GM18858 (cell line): ENCODE measurements around the gene SYT6.
"Not testable (repeated sequence)": the region's sequence is repeated elsewhere in the genome, so short reads cannot be mapped to it uniquely, and the experiment has no call there.

Source experiments
- ATAC-seq: cut with Tn5 transposase; IDR thresholded peaks from one replicate; pipeline ENCODE4 v1.9.1; 2021; ENCODE audit not compliant: unreplicated experiment

SYT6 gene

DNA sequence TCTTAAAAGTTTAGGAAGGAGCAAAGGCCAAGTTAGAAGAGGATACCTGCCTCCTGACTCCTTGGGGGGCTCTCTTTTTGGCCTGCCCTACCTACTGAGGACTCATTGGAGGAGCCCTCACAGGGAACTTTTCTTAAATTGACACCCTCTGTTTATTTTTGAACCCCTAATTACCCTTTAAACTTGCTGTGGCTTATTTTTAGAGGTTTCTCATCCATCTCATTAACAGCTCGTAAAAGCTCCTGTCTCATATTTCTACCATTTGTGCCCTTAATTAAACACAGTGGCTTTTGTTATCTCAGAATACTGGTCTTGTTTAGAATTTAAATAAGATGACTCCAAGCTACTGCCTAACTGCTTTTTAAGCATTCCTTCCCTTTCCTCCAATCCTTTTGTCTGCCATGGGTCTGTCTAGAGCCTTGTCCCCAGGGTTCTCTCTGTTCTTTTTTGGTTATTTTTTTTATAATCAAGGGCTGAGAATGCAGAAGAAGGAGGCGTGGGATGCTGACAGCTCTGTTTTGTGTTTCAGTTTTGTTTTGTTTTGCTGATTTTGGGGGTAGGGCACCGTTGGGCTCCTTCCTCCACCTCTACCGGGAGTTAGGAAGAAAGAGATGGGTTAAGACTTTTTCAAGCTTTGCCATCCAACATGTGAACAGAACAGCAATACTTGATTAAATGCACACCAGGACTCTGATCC is 78.0 kb downstream of the SYT6 start:
- ATAC-seq = no peak

- ATAC-seq = no peak
These were observed 78.6 kb downstream of the SYT6 start for GRCh38 chr1:114075105-114075504.

- ATAC-seq = no peak
These were observed 81.4 kb downstream of the SYT6 start for GRCh38 chr1:114072246-114072645.

DNA sequence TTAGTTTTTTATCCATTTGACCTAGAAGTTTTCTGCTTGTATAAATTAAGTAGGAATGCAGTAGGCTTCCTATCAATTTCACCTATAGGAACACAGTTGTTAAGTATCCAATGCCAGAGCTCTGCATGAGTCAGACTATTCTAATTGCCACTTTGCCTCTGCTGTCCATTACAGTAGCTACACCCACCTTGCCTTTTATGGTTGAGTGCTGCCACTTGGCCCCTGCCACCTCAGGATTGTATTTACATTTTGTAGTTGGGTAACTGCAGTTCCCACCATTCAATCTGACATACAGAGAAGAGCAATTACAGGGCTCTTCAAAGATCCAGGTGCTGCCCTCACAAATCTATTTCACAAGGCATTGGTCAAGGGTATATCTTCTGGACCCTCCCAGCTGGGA is 83.9 kb downstream of the SYT6 start:
- not testable (repeated sequence) for ATAC-seq

GRCh38 chr1:114068684-114069083 is 85.0 kb downstream of the SYT6 start:
- not testable (repeated sequence) for ATAC-seq

- not testable (repeated sequence) for ATAC-seq
These were observed 88.0 kb downstream of the SYT6 start for GRCh38 chr1:114065671-114066070.

DNA sequence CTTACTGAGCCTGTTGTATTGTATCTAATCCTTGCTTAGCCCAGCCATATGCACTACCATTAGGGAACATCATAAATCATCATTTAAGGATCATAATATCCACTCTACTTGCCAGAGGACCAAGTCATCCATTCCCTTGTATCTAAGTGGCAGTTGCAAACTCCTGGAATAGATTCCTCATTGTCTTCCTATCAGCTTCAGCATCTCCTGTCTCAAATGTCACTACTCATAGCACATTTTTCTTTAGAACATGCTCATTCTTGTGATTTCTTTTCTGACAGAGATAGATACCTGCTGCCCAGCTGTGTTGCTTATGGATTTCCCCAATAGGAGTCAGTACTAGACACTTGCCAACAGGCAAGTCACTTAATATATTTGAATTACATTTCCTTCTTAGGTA is 90.1 kb downstream of the SYT6 start:
- no peak for ATAC-seq

DNA sequence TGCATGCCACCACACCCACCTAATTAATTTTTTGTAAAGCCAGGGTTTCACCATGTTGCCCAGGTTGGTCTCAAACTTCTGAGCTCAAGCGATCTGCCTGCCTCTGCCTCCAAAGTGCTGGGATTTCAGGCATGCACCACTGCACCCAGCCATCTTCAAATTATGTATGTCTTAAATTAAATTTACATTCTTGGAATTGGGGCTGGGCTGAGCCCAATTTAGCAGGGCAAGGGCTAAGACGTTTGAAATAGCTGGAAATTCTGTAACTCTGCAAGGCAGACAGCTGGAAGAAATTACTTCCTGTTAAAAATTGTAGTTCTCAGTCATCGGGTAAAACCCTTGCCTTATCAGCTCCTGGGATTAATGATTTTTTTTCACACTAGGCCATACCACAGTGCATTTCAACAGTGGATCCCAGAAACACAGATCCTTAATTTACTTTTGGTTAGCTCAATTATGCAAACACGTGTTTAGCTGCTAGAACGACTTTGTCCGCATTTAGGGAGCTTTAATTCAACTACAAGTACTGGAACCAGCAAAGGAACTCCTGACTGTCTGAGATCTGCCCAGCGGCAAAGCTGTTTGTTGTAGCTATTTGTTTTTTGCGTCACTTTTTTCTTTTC is 91.1 kb downstream of the SYT6 start:
- ATAC-seq = no peak

GRCh38 chr1:114061121-114061830 is 92.4 kb downstream of the SYT6 start:
- no peak for ATAC-seq

DNA sequence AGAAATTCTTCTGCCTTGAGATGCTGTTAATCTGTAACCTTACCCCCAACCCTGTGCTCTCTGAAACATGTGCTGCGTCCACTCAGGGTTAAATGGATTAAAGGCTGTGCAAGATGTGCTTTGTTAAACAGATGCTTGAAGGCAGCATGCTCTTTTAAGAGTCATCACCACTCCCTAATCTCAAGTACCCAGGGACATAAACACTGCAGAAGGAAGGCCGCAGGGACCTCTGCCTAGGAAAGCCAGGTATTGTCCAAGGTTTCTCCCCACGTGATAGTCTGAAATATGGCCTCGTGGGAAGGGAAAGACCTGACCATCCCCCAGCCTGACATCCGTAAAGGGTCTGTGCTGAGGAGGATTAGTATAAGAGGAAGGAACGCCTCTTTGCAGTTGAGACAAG is 95.4 kb downstream of the SYT6 start:
- ATAC-seq = not testable (repeated sequence)

- ATAC-seq = no peak
These were observed 99.5 kb downstream of the SYT6 start for GRCh38 chr1:114054148-114054547.

DNA sequence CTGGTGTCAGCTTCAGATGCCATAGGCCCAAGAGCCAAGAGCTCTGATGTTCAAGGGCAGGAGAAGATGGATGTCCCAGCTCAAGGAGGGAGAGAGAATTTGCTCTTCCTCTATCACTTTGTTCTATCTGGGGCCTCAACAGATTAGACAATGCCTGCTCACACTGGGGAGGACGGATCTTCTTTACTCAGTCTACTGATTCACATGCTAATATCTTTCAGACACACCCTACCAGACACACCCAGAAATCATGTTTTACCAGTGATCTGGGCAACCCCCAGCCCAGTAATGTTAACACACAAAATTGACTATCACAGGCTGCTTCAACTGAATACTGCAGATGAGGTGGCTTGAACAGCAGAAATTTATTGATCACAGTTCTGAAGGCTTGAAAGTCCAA is 105.4 kb downstream of the SYT6 start:
- ATAC-seq = no peak

GRCh38 chr1:114043548-114043947 is 110.1 kb downstream of the SYT6 start:
- no peak for ATAC-seq

GRCh38 chr1:114043054-114043453 is 110.6 kb downstream of the SYT6 start:
- ATAC-seq = no peak

DNA sequence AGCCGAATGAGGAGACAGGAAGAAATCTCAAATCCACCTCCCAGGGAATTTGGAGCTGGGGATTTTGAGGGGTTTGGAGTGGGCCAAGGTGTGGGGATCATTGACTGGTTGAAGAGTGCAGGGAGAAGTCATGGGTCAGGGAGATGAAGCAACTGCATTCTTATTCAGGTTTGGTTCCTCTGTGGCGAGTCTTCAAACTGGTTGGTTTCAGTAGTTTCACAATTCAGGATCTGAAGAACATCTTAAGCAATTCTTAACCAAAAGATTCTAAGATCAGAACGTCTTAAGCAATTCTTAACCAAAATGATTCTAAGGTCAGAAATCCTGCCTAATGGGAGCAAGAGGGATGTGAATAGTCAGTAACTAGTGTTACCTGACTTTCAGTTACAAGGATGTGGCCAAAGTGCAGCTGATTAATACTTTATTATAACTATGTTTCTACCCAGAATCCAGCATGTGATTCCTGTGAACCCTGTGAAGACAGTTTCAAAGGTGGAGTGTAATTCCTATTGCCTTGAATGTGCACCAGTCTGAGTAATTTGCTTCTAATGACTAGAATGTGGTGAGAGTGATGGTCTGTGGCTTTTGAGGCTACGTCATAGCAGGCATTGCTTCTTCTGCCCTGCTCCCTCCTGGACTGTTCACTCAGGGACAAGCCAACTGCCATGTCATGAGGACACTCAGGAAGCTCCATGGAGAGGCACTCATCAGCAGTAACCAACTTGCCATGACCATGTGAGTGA is 113.2 kb downstream of the SYT6 start:
- ATAC-seq = no peak
